D721Med (cell line): ENCODE results near the gene EHD3.

Experiments used
- DNase-seq: peaks from one replicate; pipeline ENCODE4 v3.0.0; 2011; ENCODE audit warnings: low spot score; ENCODE audit not compliant: insufficient read length
- FAIRE-seq: peaks from 2 replicates; lab custom pipeline; 2011; peaks lifted over from hg19 to GRCh38; lab: Jason Lieb, UNC
- TF ChIP-seq, protein P1 (sequence below): IDR thresholded peaks from 2 replicates; pipeline ENCODE4 v1.5.1; 2012; ENCODE audit warnings: mild to moderate bottlenecking, control low read depth; ENCODE audit not compliant: insufficient read depth; ENCODE audit errors: missing control alignments

EHD3 gene

DNA sequence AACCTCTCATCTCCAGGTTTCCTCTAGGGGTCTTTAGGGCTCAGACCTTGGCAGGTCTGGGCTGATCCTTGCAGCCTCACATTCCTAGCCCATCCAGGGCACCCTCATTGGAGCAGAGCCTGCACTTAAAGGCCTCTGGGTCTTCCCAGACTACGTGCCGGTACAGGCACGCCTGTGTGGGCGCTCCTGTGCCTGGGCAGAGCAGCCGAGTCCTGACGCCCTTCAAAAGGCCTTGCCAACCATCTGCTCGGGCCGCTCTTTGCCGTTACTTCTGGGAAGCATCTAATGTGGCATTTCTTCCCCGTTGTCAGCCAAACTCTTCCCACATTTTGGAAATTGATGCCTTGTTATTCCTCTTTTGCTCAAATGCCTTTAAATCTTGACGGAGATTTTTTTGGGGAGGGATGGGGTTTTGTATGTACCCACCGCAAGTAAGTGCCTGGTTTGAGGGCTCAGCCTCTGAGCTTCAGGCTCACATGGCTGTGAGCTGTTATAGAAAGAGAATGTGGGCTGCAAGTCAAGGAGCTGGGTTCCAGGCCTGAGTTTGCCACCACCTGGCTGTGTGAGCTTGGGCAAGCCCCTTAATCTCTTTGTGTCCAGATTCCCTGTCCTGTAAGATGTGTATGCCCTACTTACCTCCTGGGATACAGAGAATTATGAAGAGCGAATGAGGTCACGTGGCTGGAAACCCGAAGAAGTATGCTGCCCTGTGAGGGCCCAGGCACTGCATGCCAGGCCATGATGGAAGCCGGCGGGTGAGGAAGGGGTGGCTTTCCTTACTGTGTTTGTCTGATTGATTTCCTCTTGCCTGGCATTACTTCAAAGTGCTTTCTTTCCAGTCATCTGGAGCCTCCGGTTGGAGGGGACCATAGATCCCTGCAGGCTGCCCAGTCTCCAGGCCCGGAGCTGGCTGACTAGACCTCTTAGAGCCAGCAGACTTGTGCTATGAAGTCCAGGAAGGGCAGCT, 20.6 kb downstream of the EHD3 start:
- DNase-seq = no peak
- no peak for FAIRE-seq
- TF ChIP-seq, protein P1, sequence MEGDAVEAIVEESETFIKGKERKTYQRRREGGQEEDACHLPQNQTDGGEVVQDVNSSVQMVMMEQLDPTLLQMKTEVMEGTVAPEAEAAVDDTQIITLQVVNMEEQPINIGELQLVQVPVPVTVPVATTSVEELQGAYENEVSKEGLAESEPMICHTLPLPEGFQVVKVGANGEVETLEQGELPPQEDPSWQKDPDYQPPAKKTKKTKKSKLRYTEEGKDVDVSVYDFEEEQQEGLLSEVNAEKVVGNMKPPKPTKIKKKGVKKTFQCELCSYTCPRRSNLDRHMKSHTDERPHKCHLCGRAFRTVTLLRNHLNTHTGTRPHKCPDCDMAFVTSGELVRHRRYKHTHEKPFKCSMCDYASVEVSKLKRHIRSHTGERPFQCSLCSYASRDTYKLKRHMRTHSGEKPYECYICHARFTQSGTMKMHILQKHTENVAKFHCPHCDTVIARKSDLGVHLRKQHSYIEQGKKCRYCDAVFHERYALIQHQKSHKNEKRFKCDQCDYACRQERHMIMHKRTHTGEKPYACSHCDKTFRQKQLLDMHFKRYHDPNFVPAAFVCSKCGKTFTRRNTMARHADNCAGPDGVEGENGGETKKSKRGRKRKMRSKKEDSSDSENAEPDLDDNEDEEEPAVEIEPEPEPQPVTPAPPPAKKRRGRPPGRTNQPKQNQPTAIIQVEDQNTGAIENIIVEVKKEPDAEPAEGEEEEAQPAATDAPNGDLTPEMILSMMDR = no peak

DNA sequence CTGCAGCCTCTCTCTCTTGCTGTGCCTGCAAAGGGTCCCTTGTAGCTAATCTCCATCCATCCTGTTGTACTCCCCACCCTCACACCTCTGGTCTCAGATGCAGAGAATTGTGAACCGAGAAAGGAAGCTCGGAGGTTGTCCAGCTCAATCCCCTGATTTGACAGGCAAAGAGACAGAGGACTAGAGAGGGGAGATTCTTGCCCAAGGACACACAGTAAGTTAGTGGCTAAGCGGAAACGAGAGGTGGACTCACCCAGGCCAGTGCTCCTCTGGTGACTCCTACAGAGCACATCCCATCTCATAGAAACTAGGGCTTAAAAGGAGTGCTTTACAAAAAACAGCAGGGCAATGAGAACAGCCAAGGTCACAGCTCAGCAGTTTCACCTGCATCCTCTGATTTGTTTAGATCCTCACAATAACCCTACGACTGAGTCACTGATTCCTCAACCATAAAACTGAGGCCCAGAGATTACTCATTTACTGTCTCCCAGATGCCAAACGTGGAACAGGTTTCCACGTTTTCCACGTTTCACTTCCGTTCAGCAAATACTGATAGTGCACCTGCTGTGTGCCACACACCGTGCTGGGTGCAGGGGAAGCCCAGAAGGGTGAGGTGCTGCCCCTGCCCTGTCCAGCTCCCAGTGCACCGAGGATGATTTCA, 22.1 kb downstream of the EHD3 start:
- no peak for FAIRE-seq
- DNase-seq = no peak
- TF ChIP-seq, protein P1 = no peak

DNA sequence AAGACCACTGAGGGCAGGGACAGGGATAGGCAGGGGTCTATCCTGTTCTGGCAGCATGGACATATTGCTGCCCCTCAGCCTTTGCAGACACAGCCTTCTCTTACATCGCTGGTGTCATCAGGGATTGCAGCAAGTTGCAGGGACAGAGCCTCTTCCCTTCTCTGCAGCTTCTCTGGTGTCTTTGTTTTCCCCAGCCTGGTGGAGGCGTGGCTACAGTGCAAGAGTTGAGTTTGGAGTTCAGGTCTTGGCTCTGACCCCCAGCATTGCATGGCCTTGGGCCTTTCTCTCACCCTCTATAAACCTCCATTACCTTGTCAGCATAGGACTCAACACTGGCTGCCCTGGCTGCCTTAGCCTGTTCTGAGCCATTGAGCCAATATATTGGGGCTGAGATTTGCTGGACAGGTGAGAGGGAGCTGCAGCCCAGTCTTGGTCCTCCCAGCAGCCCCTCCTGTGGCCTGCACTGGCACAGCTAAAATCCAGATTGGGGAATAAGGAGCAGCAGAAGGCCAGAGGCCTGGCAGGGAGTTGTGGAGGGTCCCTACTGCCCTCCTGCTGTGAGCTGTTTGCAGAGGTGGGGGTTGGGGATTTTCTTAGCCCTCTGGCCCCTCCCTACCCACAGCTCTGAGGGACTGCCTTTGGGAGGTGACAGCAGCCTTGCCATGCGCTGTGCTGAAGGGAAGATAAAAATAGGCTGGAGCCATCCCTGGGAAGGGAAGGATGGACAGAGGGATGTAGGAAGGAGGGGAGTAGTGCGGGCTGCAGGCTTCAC, 22.8 kb downstream of the EHD3 start:
- no peak for DNase-seq
- FAIRE-seq = no peak
- TF ChIP-seq, protein P1 = no peak

DNA sequence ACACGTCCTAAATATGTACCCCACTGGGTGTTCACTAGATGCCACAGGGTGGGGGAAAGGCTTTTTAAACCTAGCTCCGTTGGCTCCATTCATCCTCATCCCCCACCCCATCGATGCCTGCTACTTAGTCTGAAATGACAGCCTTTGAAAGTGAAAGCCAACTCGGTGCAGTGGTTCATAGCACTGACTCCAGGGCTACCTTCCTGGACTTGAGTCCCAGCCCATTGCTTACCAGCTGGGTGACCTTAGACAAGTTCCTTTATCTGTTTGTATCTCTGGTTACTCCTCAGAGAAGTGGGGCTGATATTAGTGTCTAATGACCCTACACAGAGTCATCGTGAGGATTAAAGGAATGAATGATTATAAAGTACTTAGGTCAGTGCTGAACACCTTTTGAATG, 24.4 kb downstream of the EHD3 start:
- DNase-seq (no peak), FAIRE-seq (no peak)
- TF ChIP-seq, protein P1 = no peak

GRCh38 chr2:31259075-31259474, 25.1 kb downstream of the EHD3 start:
- DNase-seq = no peak
- no peak for FAIRE-seq
- TF ChIP-seq, protein P1 = no peak

- TF ChIP-seq, protein P1 = no peak
- DNase-seq = no peak
- FAIRE-seq = no peak
Observed at GRCh38 chr2:31260870-31261269, 26.9 kb downstream of the EHD3 start.
